PC-3 (cell line): ENCODE results near the gene NCKIPSD.

Source experiments
- EZH2 ChIP-seq: fragments of 300-600 bp; sonication (generic); IDR thresholded peaks from one replicate; pipeline ENCODE4 v1.6.1; 2017; ENCODE audit warnings: antibody characterized with exemption, mild to moderate bottlenecking, low read length; ENCODE audit not compliant: unreplicated experiment
- TF ChIP-seq, protein P1 (sequence below): fragments of 300-600 bp; sonication (generic); conservative IDR thresholded peaks from 2 replicates; pipeline ENCODE4 v1.5.1; 2017; ENCODE audit warnings: antibody characterized with exemption, low read depth, mild to moderate bottlenecking, low read length

DNA sequence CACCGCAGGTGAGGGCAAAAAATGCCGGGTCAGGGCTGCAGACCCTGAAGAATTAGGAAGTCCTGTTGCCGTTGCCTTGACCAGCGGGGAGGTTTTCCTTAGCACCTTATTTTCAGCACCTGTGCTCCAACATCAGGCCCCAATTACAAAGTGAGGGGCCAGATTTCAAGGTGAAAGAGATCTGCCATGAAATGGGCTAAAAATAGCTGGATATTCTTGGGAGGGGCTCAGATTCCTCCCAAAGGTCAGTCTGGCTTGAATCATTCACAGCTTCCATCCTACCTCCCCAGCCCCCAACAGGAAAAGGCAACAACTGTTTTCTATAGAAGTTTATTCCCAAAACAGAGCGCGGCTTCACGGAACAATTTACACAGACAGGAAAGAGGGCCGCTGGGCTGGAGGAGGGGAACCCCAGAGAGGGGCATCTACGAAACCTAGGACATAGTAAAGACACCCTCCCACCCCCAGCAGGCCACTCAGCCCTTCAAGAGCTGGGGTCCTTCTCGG, 49.5 kb downstream of the NCKIPSD start:
- TF ChIP-seq, protein P1, sequence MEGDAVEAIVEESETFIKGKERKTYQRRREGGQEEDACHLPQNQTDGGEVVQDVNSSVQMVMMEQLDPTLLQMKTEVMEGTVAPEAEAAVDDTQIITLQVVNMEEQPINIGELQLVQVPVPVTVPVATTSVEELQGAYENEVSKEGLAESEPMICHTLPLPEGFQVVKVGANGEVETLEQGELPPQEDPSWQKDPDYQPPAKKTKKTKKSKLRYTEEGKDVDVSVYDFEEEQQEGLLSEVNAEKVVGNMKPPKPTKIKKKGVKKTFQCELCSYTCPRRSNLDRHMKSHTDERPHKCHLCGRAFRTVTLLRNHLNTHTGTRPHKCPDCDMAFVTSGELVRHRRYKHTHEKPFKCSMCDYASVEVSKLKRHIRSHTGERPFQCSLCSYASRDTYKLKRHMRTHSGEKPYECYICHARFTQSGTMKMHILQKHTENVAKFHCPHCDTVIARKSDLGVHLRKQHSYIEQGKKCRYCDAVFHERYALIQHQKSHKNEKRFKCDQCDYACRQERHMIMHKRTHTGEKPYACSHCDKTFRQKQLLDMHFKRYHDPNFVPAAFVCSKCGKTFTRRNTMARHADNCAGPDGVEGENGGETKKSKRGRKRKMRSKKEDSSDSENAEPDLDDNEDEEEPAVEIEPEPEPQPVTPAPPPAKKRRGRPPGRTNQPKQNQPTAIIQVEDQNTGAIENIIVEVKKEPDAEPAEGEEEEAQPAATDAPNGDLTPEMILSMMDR, result no peak
- no peak for TF ChIP-seq EZH2
